ENCODE measurements around the gene ARMC10.
"Not testable (repeated sequence)": the region's sequence is repeated elsewhere in the genome, so short reads cannot be mapped to it uniquely, and the experiment has no call there.

The ARMC10 gene

DNA sequence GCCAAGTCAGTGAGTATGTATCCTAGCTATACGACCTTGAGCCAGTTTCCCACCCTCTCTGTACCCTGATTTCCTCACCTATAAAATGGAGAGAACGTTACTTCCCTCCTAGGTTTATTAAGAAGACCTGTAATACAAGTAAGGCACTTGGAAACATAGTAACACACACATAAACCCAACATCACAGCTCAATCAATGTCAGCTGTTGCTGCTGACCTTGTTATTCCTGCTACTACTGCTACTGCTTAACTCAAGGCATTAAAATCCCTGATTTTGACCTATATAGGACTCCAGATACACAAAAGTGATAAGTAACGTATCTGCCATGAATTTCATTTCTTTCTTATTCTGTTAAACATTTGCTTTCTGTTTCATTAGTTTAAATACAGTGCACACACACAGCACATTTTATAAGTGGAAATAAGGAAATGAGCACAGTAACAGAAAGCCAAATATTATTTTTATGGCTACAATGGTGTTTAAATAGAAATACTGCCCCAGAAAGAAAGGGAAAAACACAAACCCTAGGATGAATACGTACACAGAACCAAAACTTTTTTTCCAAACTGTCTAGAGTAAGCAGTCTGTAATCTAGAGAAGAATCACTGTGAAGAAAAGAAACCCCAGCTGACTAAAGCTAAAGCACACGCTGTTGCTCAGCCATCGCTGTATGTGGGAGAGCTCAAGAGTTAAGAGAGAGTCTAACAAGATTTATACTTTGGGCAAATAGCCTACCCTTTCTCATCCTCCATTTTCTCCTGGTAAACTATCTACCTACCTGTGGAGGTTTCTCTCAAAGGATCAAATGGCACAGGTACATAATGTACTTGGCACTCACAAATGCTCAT is 55.0 kb downstream of the ARMC10 start:
- no peak for DNase-seq

- no peak for DNase-seq
These were observed 56.1 kb downstream of the ARMC10 start for GRCh38 chr7:103130901-103131624.

DNA sequence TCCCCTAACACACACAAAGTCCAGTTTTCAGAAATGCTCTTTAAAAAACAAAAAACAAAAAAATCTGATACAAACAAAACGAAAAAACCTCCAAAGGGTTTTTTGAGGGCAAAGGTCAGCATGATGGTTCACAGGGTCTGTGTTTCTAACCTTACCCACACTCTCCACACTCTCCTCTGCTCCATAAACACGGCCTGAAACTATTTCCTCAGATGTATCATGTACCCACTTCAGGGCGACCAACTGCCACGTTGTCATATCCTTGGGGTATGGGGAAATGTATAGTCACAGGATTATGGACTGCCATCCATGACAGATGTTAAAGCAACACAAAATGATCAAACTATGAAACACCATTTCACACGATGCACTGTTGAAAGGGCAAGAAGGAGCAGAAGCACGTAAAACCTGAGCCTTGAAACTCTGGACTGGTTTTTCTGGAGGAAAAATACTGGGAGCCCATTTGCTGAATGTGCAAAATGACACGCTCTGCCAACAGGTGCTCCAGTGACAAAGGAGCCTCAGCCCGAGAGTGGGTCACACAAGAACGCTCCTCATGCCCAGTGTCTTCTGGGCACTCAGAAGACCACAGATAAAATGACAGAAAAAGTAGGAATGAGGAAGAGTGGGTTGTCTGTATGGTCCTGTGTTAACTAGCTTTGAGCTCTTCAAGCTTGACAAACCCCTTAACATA is 58.2 kb downstream of the ARMC10 start:
- DNase-seq: no peak

DNA sequence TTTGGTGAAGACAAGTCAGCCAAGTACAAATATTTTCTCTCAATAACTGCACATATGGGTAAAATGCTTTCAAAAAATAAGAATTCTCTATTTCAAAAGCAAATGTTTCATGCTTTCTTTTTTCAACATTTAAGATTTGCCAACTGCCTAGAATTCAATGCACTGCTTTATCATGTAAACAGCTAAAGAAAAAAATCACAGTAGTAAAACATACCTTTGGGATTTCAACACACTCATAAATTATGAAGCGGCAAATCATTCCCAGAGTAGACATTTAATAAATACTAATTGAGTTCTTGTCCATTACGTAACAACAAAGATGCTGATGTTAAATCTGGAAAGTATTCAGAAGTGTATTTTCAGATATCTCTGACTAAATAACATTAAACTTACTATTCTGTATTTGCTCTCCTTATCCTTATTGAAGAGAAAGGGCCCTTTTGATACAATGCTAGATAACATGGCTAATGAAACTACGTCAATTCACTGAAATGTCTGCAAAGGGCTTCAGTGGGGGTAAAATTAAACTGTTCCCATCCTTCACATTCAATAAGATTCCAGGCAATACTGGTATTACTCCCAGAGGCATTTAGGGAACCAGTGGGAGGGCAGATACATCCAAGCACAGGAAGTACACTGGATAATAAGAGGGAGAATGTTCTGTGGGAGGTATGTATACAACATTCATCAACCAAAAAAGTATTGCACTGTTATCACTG is 60.1 kb downstream of the ARMC10 start:
- no peak for DNase-seq

- DNase-seq: no peak
These were observed 65.1 kb downstream of the ARMC10 start for GRCh38 chr7:103140061-103140460.

GRCh38 chr7:103140685-103141084 is 65.7 kb downstream of the ARMC10 start:
- no peak for DNase-seq

GRCh38 chr7:103141753-103142404 is 66.9 kb downstream of the ARMC10 start:
- no peak for DNase-seq

DNA sequence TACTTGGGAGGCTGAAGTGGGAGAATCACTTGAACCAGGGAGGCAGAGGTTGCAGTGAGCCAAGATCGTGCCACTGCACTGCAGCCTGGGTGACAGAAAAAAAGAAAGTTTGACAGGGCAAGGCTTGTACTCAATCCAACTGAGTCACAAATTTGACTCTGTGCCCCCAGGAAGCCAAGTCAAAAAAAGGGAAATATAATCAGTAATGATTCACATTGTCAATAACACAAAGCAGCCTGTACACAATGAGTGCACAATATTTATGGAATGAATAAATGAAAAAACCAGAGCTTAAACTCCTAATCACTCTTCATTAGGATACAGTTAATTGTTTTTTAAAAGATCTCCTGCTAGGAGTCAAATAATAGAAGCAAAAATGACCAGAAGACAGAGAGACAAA is 67.6 kb downstream of the ARMC10 start:
- DNase-seq: no peak

DNA sequence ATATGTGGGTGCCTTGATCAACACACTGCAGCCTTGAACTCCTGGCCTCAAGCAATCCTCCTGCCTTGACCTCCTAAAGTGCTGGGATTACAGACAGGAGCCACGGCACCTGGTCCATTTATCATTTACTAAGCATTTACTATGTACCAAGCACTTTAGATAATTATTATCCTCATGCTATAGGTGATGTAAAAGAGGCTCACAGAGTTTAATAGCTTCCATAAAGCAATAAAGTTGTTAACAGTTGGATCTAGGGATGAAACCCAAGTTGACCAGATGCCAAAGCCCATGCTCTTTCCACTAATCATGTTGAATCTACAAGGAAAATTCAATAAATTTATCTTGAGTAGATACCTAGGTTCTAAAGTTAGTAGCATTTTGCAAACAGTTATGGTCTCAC is 68.9 kb downstream of the ARMC10 start:
- DNase-seq: no peak

DNA sequence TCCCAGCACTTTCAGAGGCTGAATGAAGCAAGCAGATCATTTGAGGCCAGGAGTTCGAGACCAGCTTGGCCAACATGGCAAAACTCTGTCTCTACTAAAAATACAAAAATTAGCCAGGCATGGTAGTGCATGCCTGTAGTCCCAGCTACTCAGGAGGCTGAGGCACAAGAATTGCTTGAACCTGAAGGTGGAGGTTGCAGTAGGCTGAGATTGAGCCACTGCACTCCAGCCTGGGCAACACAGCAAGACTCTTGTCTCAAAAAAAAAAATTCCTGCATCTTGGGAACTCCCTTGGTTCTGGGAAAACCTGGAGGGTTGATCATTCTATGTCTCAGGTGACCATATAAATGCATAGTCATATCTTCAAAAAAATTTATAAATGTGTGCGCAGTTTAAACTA is 69.8 kb downstream of the ARMC10 start:
- not testable (repeated sequence) for DNase-seq

GRCh38 chr7:103148131-103148993 is 73.4 kb downstream of the ARMC10 start:
- DNase-seq: no peak

Measured in stimulated activated CD4-positive, alpha-beta T cell treated with anti-CD3 and anti-CD28 coated beads, Interleukin-12 subunit alpha, Interleukin-12 subunit beta, amount 100 ng/mL, for 4 hours (primary cell).